ENCODE data around the gene TLL1.

Gene TLL1

DNA sequence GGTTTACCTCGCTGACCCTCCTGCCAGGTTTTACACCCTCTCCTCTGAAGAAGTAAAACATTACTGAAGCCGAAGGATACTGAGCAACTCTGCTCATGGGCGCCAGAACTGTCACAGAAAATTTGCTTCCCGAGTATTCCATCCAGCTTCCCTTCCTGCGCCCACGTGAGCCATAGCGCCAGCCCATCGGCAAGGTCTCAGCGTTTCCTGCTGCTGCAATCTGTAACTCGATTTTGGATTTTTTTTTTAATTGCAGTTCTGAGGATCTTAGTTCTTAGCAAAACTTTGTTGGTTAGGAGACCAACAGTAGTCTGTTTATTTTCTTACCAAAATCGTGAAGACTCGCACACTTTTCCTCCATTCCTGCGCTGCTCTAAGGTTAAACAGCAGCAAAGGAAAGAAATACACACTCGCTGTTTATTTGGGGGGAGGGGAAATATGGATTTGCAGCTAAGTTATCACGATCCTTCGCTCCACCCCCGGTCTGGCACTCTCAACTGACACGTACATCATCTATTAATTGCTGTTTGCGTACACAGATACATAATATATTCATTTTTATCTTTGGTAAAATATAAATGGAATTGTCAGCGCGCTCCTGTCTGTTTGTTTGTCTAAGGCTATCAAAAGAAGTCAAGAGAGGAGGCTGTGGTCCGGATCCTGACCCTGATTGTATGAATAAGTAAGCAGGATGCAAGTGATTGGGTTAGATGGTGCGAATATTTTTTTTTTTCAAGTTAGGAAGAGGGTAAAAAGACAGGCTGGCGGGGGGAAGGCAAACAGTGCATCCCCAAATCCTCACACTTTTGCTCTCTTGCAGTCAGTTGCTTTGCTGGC is at the start of gene TLL1:
TSS of gene TLL1 (plus strand) at position 777 of the 837 bp plus-strand sequence. CDS start 668 bp downstream, outside the sequence.
- DNase-seq (ENCODE audit: low read depth) = no peak

DNA sequence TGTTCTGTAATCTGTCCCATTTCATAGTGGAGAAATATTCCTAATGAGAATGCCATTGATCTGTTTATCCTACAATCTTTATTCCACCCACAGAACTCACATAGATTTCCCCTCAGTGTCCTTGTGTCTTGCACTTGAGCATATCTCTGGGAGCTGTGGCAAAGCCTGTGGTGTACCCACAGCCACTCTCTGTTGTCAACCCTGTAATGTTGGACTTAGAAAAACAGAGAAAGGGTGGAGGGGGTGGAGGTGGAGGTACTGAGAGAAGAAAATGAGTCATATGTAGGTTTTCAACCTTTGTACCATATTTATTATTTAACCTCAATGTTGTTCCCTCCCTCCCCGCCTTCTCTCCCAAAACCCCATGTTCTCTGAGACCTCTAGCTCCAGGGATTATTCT is 46.9 kb upstream of the TLL1 start:
- DNase-seq (ENCODE audit: low read depth) = no peak

DNA sequence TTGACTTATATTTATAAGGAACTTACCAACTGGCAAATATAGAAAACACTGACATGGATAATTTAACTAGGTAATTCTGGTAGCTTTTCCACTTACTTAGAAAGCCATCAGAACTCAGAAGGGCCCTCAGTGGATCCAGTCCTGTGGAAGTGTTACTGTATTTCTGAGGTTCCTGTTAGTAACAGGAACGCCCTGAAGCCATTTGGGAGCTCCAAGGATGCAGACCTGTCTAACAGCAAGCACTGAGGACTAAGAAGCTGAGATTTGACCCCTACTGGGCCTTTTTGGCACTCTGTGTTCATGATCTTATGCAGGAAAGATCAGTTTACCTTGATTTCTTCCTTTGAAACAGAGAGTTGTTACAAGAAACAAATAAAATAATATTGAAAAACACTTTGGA is 46.0 kb upstream of the TLL1 start:
- DNase-seq (ENCODE audit: low read depth) = no peak

DNA sequence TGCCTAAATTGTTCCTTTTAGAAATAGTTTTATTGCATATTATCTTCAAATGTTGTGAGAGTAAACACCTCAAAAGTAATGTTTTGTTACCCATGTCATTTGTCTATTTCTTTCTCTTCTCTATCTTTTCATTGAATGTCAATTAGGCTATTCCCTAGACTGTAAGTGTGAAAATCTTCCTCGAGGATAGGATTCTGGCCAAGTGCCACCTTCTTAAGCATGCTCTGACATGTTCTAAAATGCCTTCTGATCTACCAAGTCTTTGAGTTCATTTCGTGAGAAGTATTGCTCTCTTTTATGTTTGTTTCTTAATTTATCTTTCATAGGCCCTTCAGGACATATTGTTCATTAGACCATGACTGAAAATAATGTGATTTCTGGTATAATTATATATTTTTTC is 44.1 kb upstream of the TLL1 start:
- DNase-seq (ENCODE audit: low read depth) = no peak

DNA sequence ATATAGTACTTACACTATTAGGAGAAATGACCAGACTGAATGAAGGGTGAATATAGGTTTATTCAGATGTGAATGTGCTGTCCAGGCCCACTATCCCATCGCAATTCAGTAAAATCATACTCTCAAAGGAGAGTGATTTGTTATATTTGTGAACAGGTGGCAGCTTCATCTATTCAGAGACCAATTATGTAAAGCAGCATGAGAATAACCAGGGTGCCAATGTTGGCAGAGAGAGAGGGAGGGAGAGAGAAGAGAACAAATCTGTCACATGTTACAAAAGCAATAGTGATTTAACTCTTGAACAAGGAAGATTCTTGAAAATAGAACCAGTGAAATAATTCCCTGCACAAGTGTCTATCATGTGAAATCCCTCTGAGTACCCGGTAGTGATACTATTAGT is 38.9 kb upstream of the TLL1 start:
- no peak for DNase-seq (ENCODE audit: low read depth)

DNA sequence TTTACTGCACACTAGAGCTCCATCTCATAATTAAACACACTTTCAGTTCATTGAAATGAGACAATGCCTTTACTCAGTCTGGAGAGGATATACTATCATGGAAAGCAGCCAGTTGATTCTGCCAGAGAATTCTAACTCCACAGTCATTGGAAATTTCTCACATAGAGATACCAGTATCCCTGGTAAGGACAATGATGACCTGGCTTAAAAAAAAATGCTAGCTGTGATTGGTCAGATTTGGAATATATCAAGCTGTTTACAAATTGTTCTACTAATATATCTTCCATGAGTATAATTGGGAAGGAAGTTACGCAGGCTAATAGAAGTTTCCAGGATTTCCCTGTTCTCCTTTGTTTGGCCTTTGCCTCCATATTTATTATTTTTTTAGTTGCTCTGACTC is 34.5 kb upstream of the TLL1 start:
- no peak for DNase-seq (ENCODE audit: low read depth)

DNA sequence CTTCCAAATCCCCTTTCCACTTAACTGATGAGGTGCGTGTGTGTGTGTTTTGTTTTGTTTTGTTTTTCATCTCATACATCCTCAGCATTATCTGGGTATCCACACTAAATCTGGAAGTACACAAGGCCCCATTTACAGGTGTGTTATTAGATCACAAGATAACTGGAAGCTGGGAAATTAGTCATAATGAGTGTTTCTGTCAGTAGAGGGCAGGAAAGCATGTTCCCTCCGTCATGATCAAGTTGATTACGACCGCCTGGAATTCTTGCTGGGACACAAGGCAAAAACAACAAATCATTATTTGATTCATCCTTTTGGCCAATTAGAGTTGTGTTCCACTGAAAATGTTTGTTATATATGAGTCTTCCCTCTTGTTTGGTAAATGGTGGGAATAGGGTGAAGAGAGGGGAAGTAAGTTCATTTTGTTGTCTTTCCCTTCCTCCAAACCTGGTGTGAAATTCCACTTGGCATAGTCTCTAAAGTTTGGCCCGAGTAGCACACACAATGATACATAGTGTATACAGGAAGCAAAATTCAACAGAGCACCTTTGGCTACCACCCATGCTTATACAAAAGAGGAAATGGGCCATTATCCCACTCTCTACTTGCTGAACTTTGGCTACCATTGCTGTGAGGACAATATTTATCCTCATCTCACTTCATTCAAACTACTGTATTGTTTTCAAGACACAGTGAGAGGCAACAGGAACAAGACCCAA is 33.3 kb upstream of the TLL1 start:
- DNase-seq (ENCODE audit: low read depth) = no peak

DNA sequence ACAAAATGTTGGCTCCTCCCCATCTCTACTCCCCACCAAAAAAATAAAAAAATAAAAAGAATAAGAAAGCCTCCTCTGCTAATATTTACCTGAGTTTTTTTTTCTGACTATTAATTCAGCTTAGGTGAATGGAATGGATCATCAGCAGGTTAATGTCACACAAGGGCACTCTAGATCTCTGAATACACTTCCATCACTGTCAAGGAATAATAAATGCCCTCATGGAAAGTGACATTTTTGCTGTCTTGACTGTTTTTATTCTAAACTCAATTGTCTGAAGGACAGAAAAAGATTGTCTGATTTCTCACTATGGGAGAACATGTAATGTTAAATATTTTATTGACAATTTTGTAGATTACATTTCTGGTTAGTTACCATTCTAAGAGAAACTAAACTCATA is 30.4 kb upstream of the TLL1 start:
- no peak for DNase-seq (ENCODE audit: low read depth)

DNA sequence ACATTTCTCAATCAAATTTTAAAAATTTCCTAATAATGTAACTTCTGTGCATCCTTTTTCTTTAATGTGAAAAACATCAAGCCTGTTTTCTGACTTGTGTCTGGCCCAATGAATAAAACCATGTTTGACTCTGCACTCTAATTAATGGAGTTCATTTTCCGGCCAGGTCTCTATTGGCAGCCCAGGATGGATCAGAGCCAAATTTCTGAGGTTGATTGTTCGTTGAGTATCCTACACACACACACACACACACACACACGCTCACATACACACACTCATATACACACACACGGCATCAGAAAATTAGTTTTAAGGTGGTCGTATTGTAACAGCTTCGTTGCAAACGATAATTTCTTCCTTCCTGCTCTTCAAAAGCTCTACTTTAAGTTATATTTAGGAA is 28.9 kb upstream of the TLL1 start:
- DNase-seq (ENCODE audit: low read depth) = no peak

DNA sequence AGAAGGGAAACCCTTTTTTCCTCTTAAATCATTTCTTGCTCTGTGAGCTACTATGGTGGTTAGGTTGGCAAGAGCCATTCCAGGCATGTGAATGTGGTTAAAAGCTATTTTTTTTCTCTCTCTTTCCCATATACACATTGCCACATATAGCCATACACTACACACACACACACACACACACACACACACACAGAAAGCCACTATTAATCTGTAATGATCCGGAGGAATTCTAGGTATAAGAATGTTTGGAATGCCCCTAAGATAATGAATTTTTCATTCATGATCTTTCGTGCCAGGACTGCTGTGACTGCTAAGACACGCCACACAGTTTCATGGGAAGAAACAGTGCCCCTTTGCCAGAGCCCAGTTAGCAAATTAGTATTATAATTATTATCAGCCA is 21.8 kb upstream of the TLL1 start:
- no peak for DNase-seq (ENCODE audit: low read depth)

DNA sequence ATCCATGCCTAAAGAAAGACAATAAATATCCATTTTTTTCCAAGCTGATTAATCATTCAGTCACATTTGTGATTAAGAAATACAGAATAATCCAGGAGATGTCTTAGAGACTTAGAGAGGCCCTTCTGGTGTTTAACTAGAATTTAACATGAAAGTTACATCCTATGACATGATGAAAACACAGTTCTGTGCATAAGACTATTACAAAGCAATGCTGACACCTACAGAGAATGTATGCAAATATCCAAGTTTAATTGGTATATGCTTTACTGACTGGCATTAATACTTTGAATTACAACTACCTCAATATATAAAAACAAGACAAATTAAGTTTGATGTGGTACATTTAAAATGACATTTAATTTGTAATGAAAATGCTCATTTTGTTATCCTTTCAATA is 17.8 kb upstream of the TLL1 start:
- DNase-seq (ENCODE audit: low read depth) = no peak

DNA sequence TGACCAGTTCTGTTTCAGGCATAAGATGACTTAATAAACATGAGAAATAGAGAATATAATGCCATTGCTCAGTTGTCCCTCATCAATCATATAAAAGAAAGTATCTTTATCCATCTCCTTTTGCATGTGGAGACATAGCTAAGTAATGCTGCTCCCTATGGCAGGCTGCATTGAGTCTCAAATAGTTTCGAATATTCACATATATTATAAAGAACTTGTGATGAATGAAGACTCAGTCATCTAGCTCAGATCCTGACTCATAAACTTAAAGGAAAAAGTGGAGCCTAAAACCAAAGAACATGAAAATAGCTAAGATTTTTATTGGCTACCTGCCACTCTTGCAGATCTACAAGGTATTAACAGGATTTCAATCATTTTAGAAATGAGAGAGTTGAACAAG is 11.7 kb upstream of the TLL1 start:
- no peak for DNase-seq (ENCODE audit: low read depth)

DNA sequence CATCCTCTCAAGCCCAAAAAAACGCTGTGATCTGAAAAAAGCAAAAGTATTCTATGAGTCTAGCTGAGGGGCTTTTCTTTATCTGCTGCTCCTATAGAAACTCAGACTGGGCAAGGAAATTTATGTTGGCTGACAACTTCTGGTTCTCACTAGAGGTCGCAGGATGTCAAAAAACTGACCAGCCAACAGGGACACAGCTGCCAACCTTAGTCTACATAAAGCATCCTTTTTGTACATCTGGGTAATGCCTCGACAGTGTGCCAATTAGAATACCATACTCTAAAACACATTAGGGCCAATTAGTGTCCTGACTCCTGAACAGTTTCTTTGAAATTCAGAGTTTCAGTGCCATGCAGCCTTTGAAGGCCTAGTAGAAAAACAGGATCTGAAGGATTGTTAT is 8.8 kb upstream of the TLL1 start:
- no peak for DNase-seq (ENCODE audit: low read depth)

DNA sequence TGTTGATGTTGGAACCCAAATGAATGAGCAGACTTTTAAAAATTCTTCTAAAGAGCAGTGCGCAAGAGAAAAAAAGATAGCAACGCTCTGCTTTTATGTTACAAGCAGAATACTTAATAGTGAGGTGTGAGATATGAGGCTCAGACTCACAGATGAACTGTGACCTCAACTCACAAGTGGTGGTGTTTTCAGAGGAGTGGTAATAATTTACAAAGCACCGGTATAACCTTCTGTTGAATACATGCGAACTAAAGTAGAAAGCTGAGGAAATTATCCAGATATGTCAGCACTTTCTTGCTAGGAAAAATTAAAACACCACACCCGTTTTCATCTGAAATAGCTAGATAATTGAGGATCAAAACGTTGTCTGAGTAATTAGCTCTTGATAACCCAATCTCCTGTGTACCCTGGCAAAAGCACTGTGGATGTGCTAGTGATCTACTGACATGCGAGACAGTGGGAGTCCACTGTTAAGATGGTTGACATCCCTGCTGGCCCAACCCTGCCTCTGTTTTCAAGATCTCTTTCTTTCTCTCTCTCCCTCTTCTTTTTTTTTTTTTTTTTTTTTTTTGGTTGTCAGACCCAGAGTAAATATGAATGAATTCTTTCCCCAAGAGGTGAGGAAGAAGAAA is 6.9 kb upstream of the TLL1 start:
- no peak for DNase-seq (ENCODE audit: low read depth)

DNA sequence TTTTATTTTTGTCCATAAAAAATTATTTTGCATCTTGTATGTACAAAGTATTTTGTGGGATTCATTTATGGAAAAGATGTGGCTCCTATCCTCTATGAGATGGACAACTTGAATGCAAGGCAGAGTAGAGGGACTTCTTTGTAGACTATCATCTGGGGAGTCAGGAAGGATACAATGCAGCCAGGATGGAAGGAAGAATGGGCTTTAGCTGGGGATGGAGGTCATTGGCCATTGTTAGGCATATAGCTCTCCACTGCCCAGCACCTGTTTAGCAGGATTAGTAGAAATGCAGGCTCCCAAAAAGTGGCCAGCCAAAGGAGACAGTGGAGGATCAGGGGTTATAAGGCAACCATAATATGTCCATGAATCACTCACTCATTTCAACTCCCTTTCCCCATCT is 5.1 kb upstream of the TLL1 start:
- DNase-seq (ENCODE audit: low read depth) = no peak

DNA sequence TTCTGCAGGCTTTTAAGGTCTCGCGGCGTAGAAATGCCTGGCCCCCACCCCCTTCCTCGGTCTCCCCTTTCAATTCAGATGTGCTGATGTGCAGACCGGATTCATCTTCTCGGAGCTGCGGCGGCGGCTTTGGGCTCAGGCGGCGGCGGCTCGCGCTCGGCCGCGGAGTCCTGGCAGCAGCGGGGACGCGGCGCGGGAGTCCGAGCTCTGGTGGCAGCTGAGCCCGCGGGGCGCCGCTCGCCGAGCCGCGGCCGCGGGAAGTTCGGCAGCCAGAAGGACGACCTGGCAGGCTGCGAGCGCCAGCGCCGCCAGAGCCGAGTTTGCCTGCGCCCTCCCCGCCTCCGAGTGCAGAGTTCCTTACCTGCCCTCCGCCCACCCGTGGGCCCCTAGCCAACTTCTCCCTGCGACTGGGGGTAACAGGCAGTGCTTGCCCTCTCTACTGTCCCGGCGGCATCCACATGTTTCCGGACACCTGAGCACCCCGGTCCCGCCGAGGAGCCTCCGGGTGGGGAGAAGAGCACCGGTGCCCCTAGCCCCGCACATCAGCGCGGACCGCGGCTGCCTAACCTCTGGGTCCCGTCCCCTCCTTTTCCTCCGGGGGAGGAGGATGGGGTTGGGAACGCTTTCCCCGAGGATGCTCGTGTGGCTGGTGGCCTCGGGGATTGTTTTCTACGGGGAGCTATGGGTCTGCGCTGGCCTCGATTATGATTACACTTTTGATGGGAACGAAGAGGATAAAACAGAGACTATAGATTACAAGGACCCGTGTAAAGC is 448 bp downstream of the TLL1 start:
- DNase-seq (ENCODE audit: low read depth) = no peak

DNA sequence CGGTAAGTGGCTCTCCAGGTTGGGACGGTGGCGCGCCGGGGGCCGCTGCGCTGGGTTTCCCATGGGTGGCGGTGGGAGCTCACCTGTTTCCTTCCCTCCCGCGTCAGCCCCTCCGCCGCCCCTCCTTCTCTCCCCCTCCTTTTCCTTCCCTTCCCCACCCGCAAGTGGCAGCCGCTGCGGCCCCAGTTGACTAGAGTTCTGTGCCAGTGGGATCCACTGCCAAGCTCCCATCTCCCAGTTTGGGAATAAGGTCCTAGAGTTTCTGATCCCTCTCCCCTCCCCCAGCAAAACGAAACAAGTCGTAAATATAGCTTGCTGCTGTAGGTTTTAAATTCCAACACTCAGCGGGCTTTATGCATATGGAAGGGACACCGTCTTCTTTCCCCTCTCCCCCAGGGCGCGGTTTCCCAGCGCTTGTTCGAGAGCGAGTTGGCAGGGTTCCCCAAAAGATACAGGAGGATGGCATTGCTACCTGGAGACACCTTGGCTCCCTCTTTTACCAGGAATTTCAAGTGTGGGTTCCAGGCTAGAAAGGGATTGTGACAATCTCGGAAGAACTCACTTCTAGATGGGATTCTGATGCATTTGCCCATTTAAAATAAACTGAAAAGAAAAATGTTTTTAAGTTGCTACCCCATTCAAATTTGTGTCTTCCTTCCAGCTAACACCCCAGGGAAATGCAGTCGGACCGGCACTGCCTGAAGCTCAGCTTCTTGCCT is 1.2 kb downstream of the TLL1 start:
- DNase-seq (ENCODE audit: low read depth) = no peak

DNA sequence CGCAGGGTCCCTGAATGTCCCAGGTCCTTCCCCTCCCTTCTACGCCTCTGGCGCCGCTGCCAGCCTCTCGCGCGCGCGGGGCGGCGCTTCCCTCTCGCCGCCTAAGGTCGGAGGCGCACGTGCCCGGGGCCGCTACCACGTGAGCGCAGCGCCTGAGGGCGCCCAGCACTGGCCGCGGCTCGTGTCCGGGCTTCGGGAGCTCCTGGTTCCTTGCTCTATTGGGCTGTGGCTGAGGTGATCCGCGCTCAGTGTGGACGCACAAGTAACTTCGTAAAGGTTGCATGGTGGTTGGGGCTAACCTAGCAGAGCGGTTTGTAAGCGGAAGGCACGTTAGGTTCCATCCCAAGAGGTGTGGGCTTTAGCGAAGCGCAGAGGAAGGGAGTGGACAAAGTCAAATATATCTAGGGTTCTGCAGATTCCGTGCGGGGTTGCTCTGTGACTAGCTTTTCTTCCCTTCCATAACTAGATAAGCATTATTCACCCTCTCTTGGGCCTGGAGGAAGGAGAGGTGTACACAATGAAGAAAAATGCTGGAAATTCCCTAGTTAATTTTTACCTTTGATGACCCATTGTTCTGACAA is 1.8 kb downstream of the TLL1 start:
- no peak for DNase-seq (ENCODE audit: low read depth)

DNA sequence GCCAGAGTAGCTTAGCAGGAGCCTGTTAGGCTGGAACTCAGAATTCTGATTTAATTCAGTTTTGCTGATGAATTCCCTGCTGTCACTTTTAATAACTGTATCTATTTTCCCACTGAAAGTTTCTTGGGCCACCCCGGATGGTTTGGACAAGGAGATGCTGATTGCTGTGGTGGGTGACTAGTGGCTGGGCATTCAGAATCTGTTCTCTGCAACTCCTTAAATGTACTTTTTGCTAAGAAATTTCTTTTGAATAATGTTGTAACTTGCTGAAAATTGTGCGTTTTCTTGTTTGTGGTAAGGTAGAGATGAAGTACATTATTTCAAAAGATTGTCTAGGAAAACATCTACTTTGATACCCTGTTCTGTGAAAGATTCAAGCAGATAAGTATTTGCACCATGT is 2.4 kb downstream of the TLL1 start:
- DNase-seq (ENCODE audit: low read depth) = no peak

DNA sequence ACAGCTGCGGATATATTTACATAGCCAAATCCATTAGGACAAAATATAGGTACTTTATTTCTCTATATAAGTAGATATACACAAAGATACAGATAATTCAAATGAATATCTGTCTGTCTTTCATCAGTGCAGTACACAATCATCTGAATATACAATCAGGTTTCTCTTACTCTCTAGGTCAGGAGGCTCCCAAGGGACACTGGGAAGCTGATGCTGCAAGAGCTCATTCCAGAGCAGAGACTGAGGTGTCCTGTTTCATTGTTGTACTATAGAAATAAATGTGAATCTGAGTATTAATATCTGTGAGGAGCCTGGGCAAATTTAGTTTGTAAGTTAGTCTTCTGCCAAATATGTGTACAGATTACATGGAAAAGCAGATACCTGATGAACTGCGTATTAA is 4.2 kb downstream of the TLL1 start:
- no peak for DNase-seq (ENCODE audit: low read depth)

DNA sequence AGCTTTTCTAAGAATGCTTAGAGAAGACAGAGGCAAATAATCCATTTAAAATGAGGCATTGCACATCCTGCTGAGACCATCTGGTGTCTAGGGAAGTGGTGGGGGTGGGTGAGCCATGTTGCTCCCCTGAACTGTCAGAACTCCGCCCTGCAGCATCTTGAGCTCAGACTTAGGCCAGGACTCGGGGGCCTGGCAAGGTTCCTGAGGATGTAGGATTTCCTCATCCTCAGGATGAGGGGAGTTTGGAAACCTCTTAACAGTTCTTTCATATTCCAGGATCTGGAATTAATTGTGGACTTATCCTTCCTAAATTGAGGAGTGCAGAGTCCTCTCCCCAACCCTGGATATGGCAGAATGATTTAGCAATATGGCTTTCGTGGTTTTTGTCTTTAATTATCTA is 6.6 kb downstream of the TLL1 start:
- no peak for DNase-seq (ENCODE audit: low read depth)

All from stimulated activated CD8-positive, alpha-beta memory T cell treated with anti-CD3 and anti-CD28 coated beads, Interleukin-12 subunit alpha, Interleukin-12 subunit beta, amount 100 ng/mL, for 4 hours (primary cell).